GM21786 (cell line): Measurements from ENCODE around the gene TGM2.
"Not testable (repeated sequence)": the region's sequence is repeated elsewhere in the genome, so short reads cannot be mapped to it uniquely, and the experiment has no call there.

Source experiments
- ATAC-seq: cut with Tn5 transposase; IDR thresholded peaks from one replicate; pipeline ENCODE4 v1.9.1; 2021; ENCODE audit not compliant: unreplicated experiment

TGM2 gene

GRCh38 chr20:38104285-38104684 is 60.8 kb downstream of the TGM2 start:
- no peak for ATAC-seq

GRCh38 chr20:38102206-38102605 is 62.9 kb downstream of the TGM2 start:
- ATAC-seq: not testable (repeated sequence)

- no peak for ATAC-seq
Observed at GRCh38 chr20:38098952-38099351, 66.1 kb downstream of the TGM2 start.

- no peak for ATAC-seq
Observed at GRCh38 chr20:38095017-38095686, 69.9 kb downstream of the TGM2 start.

- ATAC-seq: peak; percentile 64
Observed at GRCh38 chr20:38094373-38094891, 70.6 kb downstream of the TGM2 start.

- no peak for ATAC-seq
Observed at GRCh38 chr20:38093641-38094077, 71.4 kb downstream of the TGM2 start.

GRCh38 chr20:38092915-38093314 is 72.2 kb downstream of the TGM2 start:
- ATAC-seq: no peak

- no peak for ATAC-seq
Observed at GRCh38 chr20:38092260-38092857, 72.7 kb downstream of the TGM2 start.

- ATAC-seq: no peak
Observed at GRCh38 chr20:38091441-38092216, 73.4 kb downstream of the TGM2 start.

GRCh38 chr20:38090061-38090460 is 75.0 kb downstream of the TGM2 start:
- no peak for ATAC-seq

GRCh38 chr20:38089500-38089899 is 75.6 kb downstream of the TGM2 start:
- ATAC-seq: no peak

- ATAC-seq: no peak
Observed at GRCh38 chr20:38085026-38085425, 80.0 kb downstream of the TGM2 start.

- no peak for ATAC-seq
Observed at GRCh38 chr20:38084425-38084951, 80.6 kb downstream of the TGM2 start.

- no peak for ATAC-seq
Observed at GRCh38 chr20:38083338-38084048, 81.6 kb downstream of the TGM2 start.

GRCh38 chr20:38082894-38083293 is 82.2 kb downstream of the TGM2 start:
- no peak for ATAC-seq

- no peak for ATAC-seq
Observed at GRCh38 chr20:38081575-38081974, 83.5 kb downstream of the TGM2 start.

- ATAC-seq: no peak
Observed at GRCh38 chr20:38079353-38079752, 85.7 kb downstream of the TGM2 start.

GRCh38 chr20:38078084-38078483 is 87.0 kb downstream of the TGM2 start:
- ATAC-seq: no peak
